HCT116 (cell line): Measurements from ENCODE around the gene OBSCN. TPM values are rescaled to one million over a fixed set of nuclear protein-coding genes. Genes with fewer than 3 reads are reported as not detected.

ENCODE experiments used
- ATAC-seq: fragments of 200-7000 bp; cut with Tn5 transposase; 2 replicates; pipeline ENCODE4 v1.9.1; 2020; ENCODE audit warnings: mild to moderate bottlenecking, moderate library complexity
- BruUV-seq: library from RNA; stranded (reverse); fragments of 400-500 nt; replicated peaks from 2 replicates; lab custom pipeline; 2021; lab: Mats Ljungman, UMichigan
- CTCF ChIA-PET: fragments of 300-600 bp; sonication (Branson Sonifier 250); formaldehyde crosslinking; loops from one replicate; lab custom pipeline; 2021; ENCODE audit warnings: antibody characterized with exemption; lab: Charles Lee
- POLR2A ChIA-PET: fragments of 300-600, 350-600 bp; sonication (Branson Sonifier 250); formaldehyde crosslinking; loops from one replicate; lab custom pipeline; 2021; ENCODE audit warnings: antibody characterized with exemption; lab: Charles Lee
- RAD21 ChIA-PET, 2 experiments: fragments of 300-600 bp; sonication (Branson Sonifier 250); formaldehyde crosslinking; loops; one replicate each; lab custom pipeline; 2023; ENCODE audit warnings: low total read pairs in 2 of 2; ENCODE audit not compliant: uncharacterized antibody in 2 of 2, unreplicated experiment in 2 of 2, low non-redundant PET in 1 of 2; lab: Charles Lee
- DNase-seq: peaks from one replicate; pipeline ENCODE4 v3.0.0-alpha.2; 2010; ENCODE audit warnings: low read depth, low spot score
- H2AFZ ChIP-seq: fragments of 200-600 bp; shearing (Covaris generic), sonication (generic); 2 replicates; pipeline ENCODE4 v1.6.1; 2017; ENCODE audit warnings: low read depth, mixed run types, mixed read lengths, antibody characterized with exemption, low read length; ENCODE audit not compliant: poor library complexity, severe bottlenecking
- H3K27ac ChIP-seq: 2 replicates; pipeline ENCODE4 v1.5.1; 2012; ENCODE audit warnings: low read depth, low read length
- H3K27me3 ChIP-seq: fragments of 200-600 bp; sonication (generic); 2 replicates; pipeline ENCODE4 v1.6.1; 2016; ENCODE audit warnings: mixed run types, low read length, mixed read lengths; ENCODE audit not compliant: insufficient read depth
- H3K36me3 ChIP-seq, 2 experiments: fragments of 200-500 bp in 1 of 2; fragments of 200-600 bp in 1 of 2; sonication (Bioruptor generic) in 1 of 2; sonication (generic) in 1 of 2; 2 replicates each; pipeline versions ENCODE4 v1.5.1 to v1.6.1; 2014 to 2016; ENCODE audit warnings: low read length in 2 of 2, inconsistent platforms in 1 of 2, mixed read lengths in 1 of 2, mixed run types in 1 of 2; ENCODE audit not compliant: insufficient read depth in 2 of 2, control insufficient read depth in 1 of 2
- H3K4me1 ChIP-seq, 2 experiments: fragments of 200-600 bp in 1 of 2; sonication (generic) in 1 of 2; 2 replicates each; pipeline versions ENCODE4 v1.5.1 to v1.6.1; 2012 to 2017; ENCODE audit warnings: low read length in 2 of 2, inconsistent platforms in 1 of 2, mild to moderate bottlenecking in 1 of 2, mixed read lengths in 1 of 2, mixed run types in 1 of 2, moderate library complexity in 1 of 2; ENCODE audit not compliant: insufficient read depth in 2 of 2, control insufficient read depth in 1 of 2
- H3K4me2 ChIP-seq: fragments of 200-600 bp; sonication (generic); 2 replicates; pipeline ENCODE4 v1.6.1; 2017; ENCODE audit warnings: mixed run types, low read length, mixed read lengths
- H3K4me3 ChIP-seq, 2 experiments: fragments of 200-600 bp in 1 of 2; sonication (generic) in 1 of 2; replicated peaks in 1 of 2; 2 replicates each; pipeline ENCODE4 v1.5.1; 2011 to 2016; ENCODE audit warnings: low read length in 2 of 2, control low read depth in 1 of 2, low read depth in 1 of 2, mild to moderate bottlenecking in 1 of 2, mixed read lengths in 1 of 2, mixed run types in 1 of 2
- H3K79me2 ChIP-seq: fragments of 200-600 bp; sonication (generic); 2 replicates; pipeline ENCODE4 v1.6.1; 2017; ENCODE audit warnings: mild to moderate bottlenecking, mixed run types, low read length, moderate library complexity, mixed read lengths; ENCODE audit not compliant: insufficient read depth
- H3K9ac ChIP-seq: fragments of 200-600 bp; sonication (generic); 2 replicates; pipeline ENCODE4 v1.6.1; 2016; ENCODE audit warnings: low read length, mixed read lengths
- H3K9me2 ChIP-seq: fragments of 200-600 bp; sonication (generic), shearing (Covaris generic); 2 replicates; pipeline ENCODE4 v1.6.1; 2017; ENCODE audit warnings: mixed run types, mild to moderate bottlenecking, moderate library complexity; ENCODE audit not compliant: insufficient read depth
- H3K9me3 ChIP-seq, 2 experiments: fragments of 200-500 bp in 1 of 2; fragments of 200-600 bp in 1 of 2; sonication (Bioruptor generic) in 1 of 2; sonication (generic) in 1 of 2; 2 replicates each; pipeline ENCODE4 v1.6.1; 2014 to 2017; ENCODE audit warnings: low read length in 2 of 2, mixed read lengths in 2 of 2, inconsistent platforms in 1 of 2, low read depth in 1 of 2, mild to moderate bottlenecking in 1 of 2, mixed run types in 1 of 2, moderate library complexity in 1 of 2; ENCODE audit not compliant: control insufficient read depth in 1 of 2, insufficient read depth in 1 of 2
- H4K20me1 ChIP-seq: fragments of 200-600 bp; sonication (generic), shearing (Covaris generic); 2 replicates; pipeline ENCODE4 v1.6.1; 2017; ENCODE audit warnings: mixed run types, mild to moderate bottlenecking, moderate library complexity; ENCODE audit not compliant: insufficient read depth
- CEBPB ChIP-seq: IDR thresholded peaks from 2 replicates; pipeline ENCODE4 v1.6.1; 2012; ENCODE audit warnings: low read depth
- EGR1 ChIP-seq: IDR thresholded peaks from 2 replicates; pipeline ENCODE4 v1.6.1; 2012; ENCODE audit warnings: low read depth
- FOSL1 ChIP-seq: IDR thresholded peaks from 2 replicates; pipeline ENCODE4 v1.6.1; 2012; ENCODE audit warnings: low read depth
- JUND ChIP-seq: IDR thresholded peaks from 2 replicates; pipeline ENCODE4 v1.6.1; 2012
- POLR2A ChIP-seq: IDR thresholded peaks from 2 replicates; pipeline ENCODE4 v1.7.0; 2011; ENCODE audit warnings: borderline replicate concordance; ENCODE audit not compliant: insufficient read depth, insufficient read length; ENCODE audit errors: extremely low read depth
- SP1 ChIP-seq: IDR thresholded peaks from 2 replicates; pipeline ENCODE4 v1.6.1; 2012; ENCODE audit warnings: low read depth
- SRF ChIP-seq: IDR thresholded peaks from 2 replicates; pipeline ENCODE4 v1.6.1; 2012; ENCODE audit warnings: low read depth
- TCF7L2 ChIP-seq: IDR thresholded peaks from 2 replicates; pipeline ENCODE4 v1.7.0; 2011; ENCODE audit warnings: borderline replicate concordance, inconsistent platforms; ENCODE audit not compliant: insufficient read depth, insufficient read length; ENCODE audit errors: extremely low read depth
- ZFX ChIP-seq: fragments of 450-650 bp; IDR thresholded peaks from 2 replicates; pipeline ENCODE4 v1.6.1; 2017
- ZNF274 ChIP-seq: fragments of 200-500 bp; sonication (Bioruptor generic); IDR thresholded peaks from 2 replicates; pipeline ENCODE4 v1.6.1; 2014; ENCODE audit warnings: mild to moderate bottlenecking, low read depth, low read length, inconsistent platforms
- intact Hi-C: fragments of 100-400 bp; cut with micrococcal nuclease; formaldehyde crosslinking; loops from 2 replicates; pipeline ENCODE4 v1.10.0; 2022
- total RNA-seq: library from RNA; stranded (reverse); gene quantifications from one replicate; pipeline ENCODE4 v1.2.1, GENCODE V29; 2021; ENCODE audit not compliant: unreplicated experiment

The OBSCN gene
- total RNA-seq, 1 experiment from 2014 or later: 16.6 TPM

- no peaks in the 10 kb centered on the region for H3K9me3 ChIP-seq
- POLR2A ChIA-PET: no interaction called here
- H3K4me2 ChIP-seq: peak overlapping the region; percentile 63
- RAD21 ChIA-PET: no interaction called here
- no peaks in the 10 kb centered on the region for H3K79me2 ChIP-seq
- H3K4me1 ChIP-seq: peaks cover 20 to 35% of the 10 kb centered on the region in 2 experiments
- CTCF ChIA-PET: interaction anchor here (2.2 kb wide), 1 partner anchor 45 kb away, joined by 6 read pairs; the partner anchor contains the start of gene IBA57
- H3K9ac ChIP-seq: no peak overlapping the region; the same call in 1 of the 2 replicates
- TF ChIP-seq TCF7L2: no peak
- no peak for TF ChIP-seq CEBPB
- TF ChIP-seq ZFX: no peak
- no peaks in the 10 kb centered on the region for H3K27me3 ChIP-seq
- H4K20me1 ChIP-seq: no peaks in the 10 kb centered on the region
- H2AFZ ChIP-seq: no peak overlapping the region
- no peak for DNase-seq
- no TSS peak for BruUV-seq
- no peaks in the 10 kb centered on the region for H3K9me2 ChIP-seq
- peak overlapping the region; percentile 61 for H3K27ac ChIP-seq
- ATAC-seq: no peak
- H3K4me3 ChIP-seq: no peak overlapping the region
- intact Hi-C loops: loop anchor here (5.0 kb wide), 1 partner anchor 246 kb away; a partner anchor contains a TSS
- no peaks in the 10 kb centered on the region for H3K36me3 ChIP-seq
These were observed 3.1 kb downstream of the OBSCN start for GRCh38 chr1:228210712-228211530.

GRCh38 chr1:228211531-228212414 is 3.9 kb downstream of the OBSCN start:
- Histone ChIP-seq H3K27ac (peak overlapping the region; percentile 35; the same call in 1 of the 2 replicates), H2AFZ (no peak overlapping the region), H3K4me2 (no peak overlapping the region), H3K9me2 (no peaks in the 10 kb centered on the region), H3K27me3 (no peaks in the 10 kb centered on the region), H3K9ac (no peak overlapping the region), H3K36me3 (no peaks in the 10 kb centered on the region), H3K79me2 (no peaks in the 10 kb centered on the region), H3K9me3 (no peaks in the 10 kb centered on the region), H3K4me3 (no peak overlapping the region), H4K20me1 (no peaks in the 10 kb centered on the region), H3K4me1 (peaks cover 20 to 35% of the 10 kb centered on the region in 2 experiments)
- DNase-seq (no peak), ATAC-seq (no peak)
- ChIA-PET POLR2A (no interaction called here), CTCF (no interaction called here), RAD21 (no interaction called here)
- no TSS peak for BruUV-seq
- intact Hi-C loops: loop anchor here (5.0 kb wide), 1 partner anchor 246 kb away; a partner anchor contains a TSS
- TF ChIP-seq ZNF274 (no peak), FOSL1 (no peak), SRF (no peak), SP1 (no peak), EGR1 (no peak), POLR2A (no peak), JUND (no peak), CEBPB (no peak)
